Type B pancreatic cell (in vitro differentiated cells): ENCODE measurements around the gene MT3. TPM values are rescaled to one million over a fixed set of nuclear protein-coding genes. Genes with fewer than 3 reads are reported as not detected.
A peak's percentile ranks its signal among the peaks of the same experiment; 100 is the strongest.

Experiments used
- DNase-seq: peaks from one replicate; pipeline ENCODE4 v3.0.0; 2021; ENCODE audit warnings: mixed read lengths; ENCODE audit not compliant: unreplicated experiment; ENCODE audit errors: extremely low spot score
- H3K27ac Mint-ChIP-seq: 2 replicates; pipeline ENCODE4 v1.8.0; 2021; ENCODE audit warnings: mild to moderate bottlenecking, mixed read lengths
- H3K27me3 Mint-ChIP-seq: 2 replicates; pipeline ENCODE4 v1.8.0; 2021; ENCODE audit warnings: mixed read lengths
- H3K36me3 Mint-ChIP-seq: 2 replicates; pipeline ENCODE4 v1.8.0; 2021; ENCODE audit warnings: mixed read lengths
- H3K4me1 Mint-ChIP-seq: one replicate; pipeline ENCODE4 v1.8.0; 2021; ENCODE audit warnings: mixed read lengths; ENCODE audit not compliant: unreplicated experiment
- H3K4me3 Mint-ChIP-seq: 2 replicates; pipeline ENCODE4 v1.8.0; 2021; ENCODE audit warnings: mild to moderate bottlenecking, mixed read lengths
- H3K9me3 Mint-ChIP-seq: 2 replicates; pipeline ENCODE4 v1.8.0; 2021; ENCODE audit warnings: mixed read lengths
- CTCF ChIP-seq: fragments of 200-600 bp; sonication (generic); conservative IDR thresholded peaks from 2 replicates; pipeline ENCODE4 v1.5.0; 2021; ENCODE audit warnings: antibody characterized with exemption, mild to moderate bottlenecking
- total RNA-seq: library from RNA; stranded (reverse); gene quantifications from 2 replicates; pipeline ENCODE4 v1.2.1, GENCODE V29; 2021; ENCODE audit warnings: low replicate concordance

Gene MT3
- total RNA-seq, 1 donor from 2014 or later = not detected

GRCh38 chr16:56631197-56631596 lies 41.9 kb downstream of the MT3 start:
- DNase-seq = no peak
- peaks cover 88% of the 10 kb centered on the region for H3K27me3 Mint-ChIP-seq
- H3K4me3 Mint-ChIP-seq = peak overlapping the region; percentile 85
- no peaks in the 10 kb centered on the region for H3K36me3 Mint-ChIP-seq
- H3K9me3 Mint-ChIP-seq = no peaks in the 10 kb centered on the region
- no peak for TF ChIP-seq CTCF
- H3K4me1 Mint-ChIP-seq = peaks cover 7% of the 10 kb centered on the region
- no peak overlapping the region for H3K27ac Mint-ChIP-seq

GRCh38 chr16:56631832-56632155 lies 42.5 kb downstream of the MT3 start:
- H3K27me3 Mint-ChIP-seq = peaks cover 88% of the 10 kb centered on the region
- no peak for TF ChIP-seq CTCF
- H3K4me3 Mint-ChIP-seq = peak overlapping the region; percentile 85
- H3K9me3 Mint-ChIP-seq = no peaks in the 10 kb centered on the region
- H3K27ac Mint-ChIP-seq = no peak overlapping the region
- peaks cover 7% of the 10 kb centered on the region for H3K4me1 Mint-ChIP-seq
- no peaks in the 10 kb centered on the region for H3K36me3 Mint-ChIP-seq
- DNase-seq = no peak

- no peak for DNase-seq
- H3K27me3 Mint-ChIP-seq = peaks cover 88% of the 10 kb centered on the region
- peak within 1 kb of the TSS; percentile 85 for H3K4me3 Mint-ChIP-seq
- H3K9me3 Mint-ChIP-seq = no peaks in the 10 kb centered on the region
- H3K27ac Mint-ChIP-seq = no peak within 1 kb of the TSS
- TF ChIP-seq CTCF = no peak
- H3K36me3 Mint-ChIP-seq = no peaks in the 10 kb centered on the region
- peaks cover 7% of the 10 kb centered on the region for H3K4me1 Mint-ChIP-seq
Measured at GRCh38 chr16:56632156-56632847, 43.0 kb downstream of the MT3 start, which contains the start of gene MT1M. Gene MT1M (plus strand): TSS chr16:56632659. CDS start chr16:56632732, 73 bp downstream.

GRCh38 chr16:56632848-56633365 lies 43.6 kb downstream of the MT3 start:
- peaks cover 10% of the 10 kb centered on the region for H3K4me1 Mint-ChIP-seq
- no peak for TF ChIP-seq CTCF
- peak overlapping the region; percentile 67 for H3K4me3 Mint-ChIP-seq
- no peaks in the 10 kb centered on the region for H3K36me3 Mint-ChIP-seq
- H3K27ac Mint-ChIP-seq = no peak overlapping the region
- no peaks in the 10 kb centered on the region for H3K9me3 Mint-ChIP-seq
- peaks cover 93% of the 10 kb centered on the region for H3K27me3 Mint-ChIP-seq
- no peak for DNase-seq

- Mint-ChIP-seq H3K9me3 (no peaks in the 10 kb centered on the region), H3K4me1 (peaks cover 11% of the 10 kb centered on the region), H3K36me3 (no peaks in the 10 kb centered on the region), H3K4me3 (no peak overlapping the region), H3K27me3 (peaks cover 96% of the 10 kb centered on the region), H3K27ac (no peak overlapping the region)
- TF ChIP-seq CTCF = no peak
- no peak for DNase-seq
Measured at GRCh38 chr16:56633535-56633934, 44.2 kb downstream of the MT3 start.
